H1 (cell line): ENCODE results near the gene SIX3. TPM values are rescaled to one million over a fixed set of nuclear protein-coding genes. Genes with fewer than 3 reads are reported as not detected.

Source experiments
- CTCF ChIA-PET: fragments of 300-600 bp; sonication (Branson Sonifier 250); formaldehyde crosslinking; loops from one replicate; lab custom pipeline; 2021; ENCODE audit not compliant: partially characterized antibody; lab: Charles Lee
- POLR2A ChIA-PET: fragments of 300-600 bp; sonication (Branson Sonifier 250); formaldehyde crosslinking; loops from one replicate; lab custom pipeline; 2021; ENCODE audit warnings: inconsistent platforms; ENCODE audit not compliant: partially characterized antibody; lab: Charles Lee
- DNase-seq, 2 experiments: peaks; one replicate each; pipeline versions ENCODE4 v3.0.0 to v3.0.0-alpha.2; 2010 to 2022; ENCODE audit warnings: low spot score in 2 of 2, low read depth in 1 of 2, mixed read lengths in 1 of 2
- FAIRE-seq: peaks from 2 replicates; lab custom pipeline; 2011; peaks lifted over from hg19 to GRCh38; lab: Jason Lieb, UNC
- H2AFZ ChIP-seq: 2 replicates; pipeline ENCODE4 v1.8.1; 2012; ENCODE audit warnings: low read length, inconsistent platforms
- H2AK5ac ChIP-seq: 2 replicates; pipeline ENCODE4 v1.6.1; 2013; ENCODE audit warnings: low read depth, low read length
- H2BK120ac ChIP-seq: replicated peaks from 2 replicates; pipeline ENCODE3; 2013; ENCODE audit warnings: low read depth, low read length, inconsistent platforms
- H2BK12ac ChIP-seq: 2 replicates; pipeline ENCODE4 v1.6.1; 2013; ENCODE audit warnings: low read depth, low read length
- H2BK15ac ChIP-seq: 2 replicates; pipeline ENCODE4 v1.6.1; 2013; ENCODE audit warnings: low read length
- H2BK20ac ChIP-seq: 2 replicates; pipeline ENCODE4 v1.6.1; 2013; ENCODE audit warnings: low read length
- H2BK5ac ChIP-seq: 2 replicates; pipeline ENCODE4 v1.6.1; 2013; ENCODE audit warnings: low read depth, low read length
- H3K14ac ChIP-seq: 2 replicates; pipeline ENCODE4 v1.6.1; 2013; ENCODE audit warnings: inconsistent platforms; ENCODE audit not compliant: insufficient read length
- H3K18ac ChIP-seq: 2 replicates; pipeline ENCODE4 v1.6.1; 2013; ENCODE audit warnings: low read length; ENCODE audit errors: extremely low read depth
- H3K23ac ChIP-seq: 2 replicates; pipeline ENCODE4 v1.6.1; 2013; ENCODE audit warnings: inconsistent platforms; ENCODE audit not compliant: insufficient read length
- H3K23me2 ChIP-seq: 2 replicates; pipeline ENCODE4 v1.6.1; 2013; ENCODE audit warnings: low read depth, low read length
- H3K27ac ChIP-seq: 2 replicates; pipeline ENCODE4 v1.6.1; 2011; ENCODE audit warnings: low read depth, low read length, inconsistent platforms
- H3K27me3 ChIP-seq, 4 experiments: replicated peaks in 1 of 4; 1 replicate in 1 of 4; 2 replicates in 3 of 4; pipeline versions ENCODE4 v1.6.1 to v1.8.1; 2011 to 2013; ENCODE audit warnings: low read length in 3 of 4, mild to moderate bottlenecking in 3 of 4, inconsistent platforms in 2 of 4, mixed read lengths in 2 of 4, moderate library complexity in 1 of 4; ENCODE audit not compliant: control insufficient read depth in 3 of 4, insufficient read depth in 3 of 4; ENCODE audit errors: extremely low read depth in 1 of 4
- H3K36me3 ChIP-seq, 4 experiments: 2 replicates each; pipeline versions ENCODE4 v1.6.1 to v1.8.1; 2011 to 2013; ENCODE audit warnings: mild to moderate bottlenecking in 4 of 4, low read length in 3 of 4, moderate library complexity in 2 of 4, control low read depth in 1 of 4, inconsistent platforms in 1 of 4; ENCODE audit not compliant: insufficient read depth in 4 of 4, control insufficient read depth in 2 of 4
- H3K4ac ChIP-seq: replicated peaks from 2 replicates; pipeline ENCODE3; 2013; ENCODE audit warnings: low read length, low read depth, mixed read lengths, inconsistent platforms; ENCODE audit not compliant: insufficient read length
- H3K4me1 ChIP-seq, 4 experiments: replicated peaks in 1 of 4; 1 replicate in 1 of 4; 2 replicates in 3 of 4; pipeline versions ENCODE4 v1.6.1 to v1.8.1; 2011 to 2013; ENCODE audit warnings: low read length in 3 of 4, inconsistent platforms in 2 of 4, mixed read lengths in 1 of 4; ENCODE audit not compliant: insufficient read depth in 4 of 4, control insufficient read depth in 3 of 4
- H3K4me2 ChIP-seq, 2 experiments: 2 replicates each; pipeline versions ENCODE4 v1.6.1 to v1.8.1; 2011 to 2013; ENCODE audit warnings: low read depth in 2 of 2, low read length in 2 of 2, control low read depth in 1 of 2, inconsistent platforms in 1 of 2, mild to moderate bottlenecking in 1 of 2; ENCODE audit not compliant: insufficient read depth in 1 of 2
- H3K4me3 ChIP-seq, 4 experiments: fragments of 200-600, 300-600 bp in 1 of 4; sonication (generic), shearing (Covaris generic), sonication (Bioruptor Twin) in 1 of 4; 2 replicates each; pipeline versions ENCODE4 v1.5.1 to v1.8.1; 2011 to 2016; ENCODE audit warnings: low read length in 4 of 4, low read depth in 3 of 4, control low read depth in 2 of 4, inconsistent platforms in 2 of 4, mild to moderate bottlenecking in 2 of 4, mixed read lengths in 1 of 4, moderate library complexity in 1 of 4; ENCODE audit not compliant: insufficient read depth in 2 of 4; ENCODE audit errors: extremely low read depth in 1 of 4
- H3K56ac ChIP-seq: replicated peaks from 2 replicates; pipeline ENCODE3; 2013; ENCODE audit warnings: low read depth, mild to moderate bottlenecking, mixed read lengths, low read length, inconsistent platforms; ENCODE audit not compliant: insufficient read length
- H3K79me1 ChIP-seq: 2 replicates; pipeline ENCODE4 v1.6.1; 2013; ENCODE audit warnings: low read depth, low read length, control low read depth
- H3K79me2 ChIP-seq, 2 experiments: 2 replicates each; pipeline versions ENCODE4 v1.6.1 to v1.8.1; 2012 to 2013; ENCODE audit warnings: low read length in 2 of 2, mild to moderate bottlenecking in 2 of 2, inconsistent platforms in 1 of 2; ENCODE audit not compliant: insufficient read depth in 2 of 2, control insufficient read depth in 1 of 2
- H3K9ac ChIP-seq, 4 experiments: replicated peaks in 1 of 4; 1 replicate in 1 of 4; 2 replicates in 3 of 4; pipeline versions ENCODE4 v1.6.1 to v1.8.1; 2011 to 2013; ENCODE audit warnings: low read depth in 3 of 4, low read length in 3 of 4, control low read depth in 2 of 4, mild to moderate bottlenecking in 2 of 4, moderate library complexity in 2 of 4, inconsistent platforms in 1 of 4; ENCODE audit errors: extremely low read depth in 1 of 4
- H3K9me3 ChIP-seq, 2 experiments: 2 replicates each; pipeline versions ENCODE4 v1.6.1 to v1.8.1; 2012 to 2013; ENCODE audit warnings: mild to moderate bottlenecking in 2 of 2, moderate library complexity in 2 of 2, control low read depth in 1 of 2, inconsistent platforms in 1 of 2, low read depth in 1 of 2, low read length in 1 of 2, mixed read lengths in 1 of 2; ENCODE audit not compliant: insufficient read depth in 2 of 2
- H4K20me1 ChIP-seq, 2 experiments: replicated peaks in 1 of 2; 2 replicates each; pipeline versions ENCODE3 to v1.8.1; 2011 to 2013; ENCODE audit warnings: inconsistent platforms in 2 of 2, low read length in 2 of 2, mild to moderate bottlenecking in 1 of 2; ENCODE audit not compliant: insufficient read depth in 2 of 2, control insufficient read depth in 1 of 2
- H4K5ac ChIP-seq: 2 replicates; pipeline ENCODE4 v1.6.1; 2013; ENCODE audit warnings: low read length, low read depth, mixed read lengths, inconsistent platforms; ENCODE audit not compliant: insufficient read length
- H4K8ac ChIP-seq: 2 replicates; pipeline ENCODE4 v1.8.0; 2013; ENCODE audit warnings: mild to moderate bottlenecking, moderate library complexity, low read length, inconsistent platforms; ENCODE audit not compliant: insufficient read depth; ENCODE audit errors: extremely low read depth
- H4K91ac ChIP-seq: replicated peaks from 2 replicates; pipeline ENCODE3; 2013; ENCODE audit warnings: low read length, mixed read lengths, inconsistent platforms; ENCODE audit not compliant: insufficient read length
- ASH2L ChIP-seq: fragments of 200-600, 300-600 bp; sonication (generic); IDR thresholded peaks from one replicate; pipeline ENCODE4 v1.7.1; 2017; ENCODE audit warnings: low read length
- CBX8 ChIP-seq: fragments of 300-800, 300-1000 bp; sonication (generic); IDR thresholded peaks from 2 replicates; pipeline ENCODE4 v1.7.1; 2016; ENCODE audit warnings: low read depth, low read length, borderline replicate concordance
- CHD1 ChIP-seq: IDR thresholded peaks from 2 replicates; pipeline ENCODE4 v1.6.1; 2012; ENCODE audit warnings: low read depth, low read length, improper control_type of control experiment
- E2F6 ChIP-seq: IDR thresholded peaks from 2 replicates; pipeline ENCODE4 v1.6.1; 2012; ENCODE audit warnings: inconsistent platforms
- RAD21 ChIP-seq, 2 experiments: IDR thresholded peaks in 1 of 2; conservative IDR thresholded peaks in 1 of 2; 2 replicates each; pipeline ENCODE4 v1.6.1; 2011; ENCODE audit warnings: low read depth in 2 of 2, low read length in 2 of 2, improper control_type of control experiment in 1 of 2, inconsistent platforms in 1 of 2, mild to moderate bottlenecking in 1 of 2, moderate library complexity in 1 of 2
- RNF2 ChIP-seq: fragments of 200-900, 300-1000 bp; sonication (generic); IDR thresholded peaks from 2 replicates; pipeline ENCODE4 v1.7.1; 2016; ENCODE audit warnings: borderline replicate concordance, low read depth, mild to moderate bottlenecking, antibody characterized with exemption, low read length; ENCODE audit not compliant: poor library complexity, severe bottlenecking; ENCODE audit errors: missing control alignments
- TEAD4 ChIP-seq: IDR thresholded peaks from 2 replicates; pipeline ENCODE4 v1.6.1; 2012; ENCODE audit warnings: low read depth, low read length, inconsistent platforms, mixed read lengths
- WGBS, 2 experiments: shearing (Covaris generic) in 1 of 2; methylation state at CpG; one replicate each; pipeline versions ENCODE4 v1.1.6 to v1.1.7; 2013 to 2015; ENCODE audit warnings: low lambda C conversion rate in 2 of 2, mixed read lengths in 2 of 2, inconsistent platforms in 1 of 2, low coverage in 1 of 2, missing lambda C conversion rate in 1 of 2; ENCODE audit not compliant: insufficient replicate concordance in 2 of 2, insufficient coverage in 1 of 2, insufficient read length in 1 of 2; ENCODE audit errors: extremely low coverage in 1 of 2, missing lambda C conversion rate in 1 of 2; 5-methylcytosine and 5-hydroxymethylcytosine counted together
- polyA plus RNA-seq, 7 experiments: library from polyadenylated mRNA; depleted of rRNA in 3 of 7; stranded (reverse) in 5 of 7; unstranded in 2 of 7; fragments of >200 nt in 5 of 7; fragments of 200-250 nt in 2 of 7; gene quantifications; 1 replicate in 5 of 7; 2 replicates in 1 of 7; 4 replicates in 1 of 7; pipeline versions ENCODE4 v1.2.1 to v1.2.3, GENCODE V29; 2011 to 2013; ENCODE audit warnings: missing spikeins in 2 of 7, mixed read lengths in 2 of 7
- total RNA-seq: library from RNA; stranded (reverse); fragmentation: NEBNext Ultra II Directional; extraction: Animal tissue kit (Norgen Biotek cat#: 25700); gene quantifications from 2 replicates; pipeline ENCODE4 v1.2.1, GENCODE V29; 2021

SIX3 gene
- total and polyA plus RNA-seq, 2 of the 8 experiments (the other 6 are each of a cell fraction or from before 2014, with no cell fraction given), result 0.02 to 0.19 TPM

- Histone ChIP-seq H3K27ac (no peak overlapping the region), H3K4me1 (peaks cover 15 to 31% (median 17%) of the 10 kb centered on the region in 4 experiments), H2AFZ (no peak overlapping the region), H2BK120ac (no peak overlapping the region), H2AK5ac (no peak overlapping the region), H2BK5ac (no peak overlapping the region), H3K79me2 (no peaks in the 10 kb centered on the region), H3K9me3 (no peaks in the 10 kb centered on the region; a peak in 1 of 4 replicates), H4K8ac (no peak overlapping the region), H3K36me3 (no peaks in the 10 kb centered on the region; a peak in 1 of 8 replicates), H4K91ac (no peak overlapping the region), H3K4me2 (peak overlapping the region; percentile 72 to 78), H3K27me3 (peaks cover 58 to 93% (median 82%) of the 10 kb centered on the region in 4 experiments), H3K9ac (no peak overlapping the region), H4K20me1 (peaks cover 0 to 3% of the 10 kb centered on the region in 2 experiments), H3K18ac (no peak overlapping the region), H3K56ac (no peak overlapping the region), H3K14ac (no peak overlapping the region), H3K23ac (no peak overlapping the region), H4K5ac (no peak overlapping the region), H3K23me2 (peaks cover 8% of the 10 kb centered on the region; the same call in 1 of the 2 replicates), H3K4me3 (peak overlapping the region; percentile 26 to 53 (median 34); a peak in 5 of 8 replicates), H2BK15ac (no peak overlapping the region), H3K79me1 (no peaks in the 10 kb centered on the region; the same call in 1 of the 2 replicates), H2BK20ac (peak overlapping the region; percentile 28; the same call in 1 of the 2 replicates), H3K4ac (no peak overlapping the region), H2BK12ac (no peak overlapping the region)
- 4% methylated on average over 31 of the region's 36 CpGs; no CpG with 5 or more reads in 1 of the 2 experiments for WGBS, 2 experiments
- DNase-seq (peak in 1 of 2 experiments; percentile 68), FAIRE-seq (no peak)
- CTCF ChIA-PET, result interaction anchor here (0.7 to 5.0 kb wide), 14 partner anchors 9 to 449 kb away, joined by 3 to 28 read pairs (median 4); no protein-coding TSS in a partner anchor
- TF ChIP-seq CBX8 (0 out of 2 replicates have a peak, but pooled peaks have one; percentile 20), RAD21 (IDR thresholded peaks at IDR 0.05 in 1 of 2, conservative IDR thresholded peaks at IDR 0.05 in 1 of 2; ENCODE audit: low read depth in 2 of 2, low read length in 2 of 2) (peak in 1 of 2 experiments; percentile 11; a peak in 1 of 4 replicates), ASH2L (peak; percentile 6), RNF2 (peak; percentile 87), TEAD4 (no peak), E2F6 (peak; percentile 55), CHD1 (no peak)
- POLR2A ChIA-PET, result interaction anchor here (0.8 to 2.9 kb wide), 6 partner anchors 10 to 449 kb away, joined by 3 to 27 read pairs (median 3); no protein-coding TSS in a partner anchor
These were observed 13.5 kb upstream of the SIX3 start for GRCh38 chr2:44927985-44928482.
